Stomach (tissue), 9 donors: Measurements from ENCODE around the gene HMOX2. TPM values are rescaled to one million over a fixed set of nuclear protein-coding genes. Genes with fewer than 3 reads are reported as not detected.

Experiments used
- DNase-seq, 2 donors: peaks; one replicate each; pipeline versions ENCODE4 v3.0.0 to v3.0.0-alpha.2; 2013 to 2019
- H3K27ac ChIP-seq, 5 donors: fragments of 200-600 bp in 4 of 5; sonication (generic) in 4 of 5; one replicate each; pipeline ENCODE4 v1.5.1; 2013 to 2019; ENCODE audit warnings: mild to moderate bottlenecking in 1 of 5, moderate library complexity in 1 of 5
- H3K27me3 ChIP-seq, 3 donors: fragments of 200-600 bp; sonication (generic); one replicate each; pipeline ENCODE4 v1.5.1; 2017 to 2019; ENCODE audit warnings: mixed run types in 1 of 3
- H3K36me3 ChIP-seq, 4 donors: fragments of 200-600 bp; sonication (generic); 1 replicate in 3 of 4; 2 replicates in 1 of 4; pipeline ENCODE4 v1.5.1; 2016 to 2019
- H3K4me1 ChIP-seq, 4 donors: fragments of 200-600 bp; sonication (generic); one replicate each; pipeline ENCODE4 v1.5.1; 2016 to 2019
- H3K4me3 ChIP-seq, 4 donors: fragments of 200-600 bp; sonication (generic) in 3 of 4; one replicate each; pipeline ENCODE4 v1.5.1; 2016 to 2019; ENCODE audit warnings: mild to moderate bottlenecking in 1 of 4
- H3K9me3 ChIP-seq, 4 donors: fragments of 200-600 bp; sonication (generic); one replicate each; pipeline ENCODE4 v1.5.1; 2016 to 2019
- CTCF ChIP-seq, 7 experiments: fragments of 450-650 bp in 4 of 7; fragments of 200-600 bp in 3 of 7; sonication (generic) in 3 of 7; IDR thresholded peaks; one replicate each; pipeline ENCODE4 v1.5.1; 2016 to 2019; ENCODE audit warnings: antibody characterized with exemption in 7 of 7, control low read depth in 2 of 7, mild to moderate bottlenecking in 1 of 7
- EP300 ChIP-seq: sonication (generic); formaldehyde crosslinking; IDR thresholded peaks from one replicate; pipeline ENCODE4 v1.6.1; 2017; ENCODE audit warnings: antibody characterized with exemption
- POLR2A ChIP-seq, 4 donors: fragments of 450-650 bp; IDR thresholded peaks; one replicate each; pipeline ENCODE4 v1.6.1; 2016; ENCODE audit warnings: antibody characterized with exemption in 4 of 4, control low read depth in 2 of 4, mild to moderate bottlenecking in 1 of 4, moderate library complexity in 1 of 4
- POLR2AphosphoS5 ChIP-seq, 3 donors: sonication (generic); formaldehyde crosslinking; IDR thresholded peaks; one replicate each; pipeline ENCODE4 v1.6.1; 2016; ENCODE audit warnings: antibody characterized with exemption in 3 of 3
- WGBS, 5 donors: extraction: QIAGEN DNeasy Blood & Tissue Kit in 3 of 5; methylation state at CpG; one replicate each; pipeline versions ENCODE4 v1.1.5 to v1.1.7; 2013 to 2018; 5-methylcytosine and 5-hydroxymethylcytosine counted together
- intact Hi-C: fragments of 100-400 bp; cut with DNase I; formaldehyde crosslinking; loops from one replicate; pipeline ENCODE4 v1.15.1; 2023; ENCODE audit warnings: low total_unique reads
- polyA plus RNA-seq, 3 donors: library from polyadenylated mRNA; stranded (reverse); fragments of 200-250 nt; gene quantifications; one replicate each; pipeline ENCODE4 v1.2.3, GENCODE V29; 2013
- total RNA-seq, 5 donors: library from RNA; depleted of rRNA; stranded (reverse); fragments of >200 nt; gene quantifications; one replicate each; pipeline versions ENCODE4 v1.1.0 to v1.2.3, GENCODE V29; 2014 to 2016
- donor health status: healthy with polysubstance abuse.
- donor health status: Bipolar disorder and iron deficiency.
- donor health status: healthy.

Gene HMOX2
- total and polyA plus RNA-seq, 8 donors, result 6.4 to 175 (median 70.2) TPM

DNA sequence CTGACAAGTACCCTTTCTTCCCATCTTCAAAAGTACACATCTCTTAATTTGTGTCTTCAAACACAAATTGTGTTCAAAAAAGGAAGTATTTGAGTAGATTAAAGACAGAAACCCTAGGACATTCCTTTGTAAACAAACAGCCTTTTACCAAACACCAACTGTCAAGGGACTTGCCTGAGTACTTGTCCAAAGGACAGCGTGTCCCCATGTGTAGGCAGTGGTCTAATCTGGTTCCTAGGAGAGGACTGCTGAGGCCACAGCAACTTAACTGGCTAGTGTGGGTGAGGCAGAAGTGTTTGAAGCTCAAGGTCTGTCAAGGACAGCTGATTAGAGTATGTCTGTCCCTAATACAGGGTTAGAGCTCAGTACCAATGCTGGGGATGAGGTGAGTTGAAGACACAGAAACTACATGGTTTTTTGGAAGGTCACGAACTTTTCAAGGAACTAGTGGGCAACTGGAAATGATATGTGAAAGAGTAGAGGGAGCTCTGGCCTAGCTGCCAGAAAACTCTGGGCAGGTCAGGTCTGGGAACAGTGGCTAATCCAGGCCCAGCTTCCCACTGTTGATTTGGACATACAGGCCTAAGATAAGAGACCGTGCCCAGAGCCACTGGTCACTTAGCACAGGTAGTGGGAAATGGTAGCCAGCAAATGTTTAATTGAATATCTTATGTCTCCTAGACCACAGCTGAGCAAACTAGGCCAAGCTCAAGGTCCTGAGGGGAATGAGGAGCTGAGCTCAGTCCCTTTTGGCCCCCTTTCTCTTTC, 10.1 kb downstream of the HMOX2 start:
- Histone ChIP-seq H3K27ac (peak overlapping the region; percentile 74 to 86 (median 80)), H3K36me3 (peaks cover 10 to 61% (median 43%) of the 10 kb centered on the region in 4 donors), H3K4me3 (no peak overlapping the region), H3K27me3 (no peaks in the 10 kb centered on the region), H3K9me3 (no peaks in the 10 kb centered on the region), H3K4me1 (peaks cover 54 to 80% (median 65%) of the 10 kb centered on the region in 4 donors)
- intact Hi-C loops, result no loop called here
- TF ChIP-seq POLR2AphosphoS5 (IDR thresholded peaks at IDR 0.05) (peak in 2 of 3 donors; percentile 45 to 66), CTCF (IDR thresholded peaks at IDR 0.05) (no peak)
- 37 to 80% (median 59%) methylated on average over 3 of the region's 3 CpGs for WGBS, 5 donors
- DNase-seq, result peak in 1 of 2 donors; percentile 71

DNA sequence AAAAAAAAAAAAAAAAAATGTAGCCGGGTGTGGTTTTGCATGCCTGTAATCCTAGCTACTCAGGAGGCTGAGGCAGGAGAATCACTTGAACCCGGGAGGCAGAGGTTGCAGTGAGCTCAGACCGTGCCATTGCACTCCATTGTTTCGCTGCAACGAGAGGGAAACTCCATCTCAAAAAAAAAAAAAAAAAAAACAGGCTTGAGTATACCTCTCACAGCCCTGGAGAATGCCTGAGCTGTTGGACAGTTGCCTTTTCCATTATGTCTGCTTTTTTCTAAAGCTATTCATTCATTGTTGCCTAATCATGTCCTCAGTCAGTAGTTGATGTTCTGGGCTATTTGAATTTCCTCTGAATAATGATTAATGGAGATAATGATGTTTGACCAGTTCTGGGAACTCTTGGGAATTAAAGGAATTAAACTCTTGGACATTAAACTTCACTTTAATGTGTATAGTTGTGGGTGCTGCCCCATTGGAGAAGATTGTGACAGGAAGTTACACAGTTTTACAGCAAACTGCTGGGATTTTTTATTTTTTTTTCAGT, 11.8 kb downstream of the HMOX2 start:
- peak overlapping the region in 1 of 4 donors; percentile 22 for H3K4me3 ChIP-seq
- no peaks in the 10 kb centered on the region for H3K27me3 ChIP-seq
- H3K4me1 ChIP-seq, result peaks cover 43 to 72% (median 56%) of the 10 kb centered on the region in 4 donors
- TF ChIP-seq POLR2AphosphoS5 (IDR thresholded peaks at IDR 0.05), result peak in 1 of 3 donors; percentile 13
- no peak for TF ChIP-seq EP300
- intact Hi-C loops, result no loop called here
- 8 to 41% (median 30%) methylated on average over 5 of the region's 5 CpGs for WGBS, 5 donors
- peak in 1 of 2 donors; percentile 42 for DNase-seq
- H3K9me3 ChIP-seq, result no peaks in the 10 kb centered on the region
- H3K27ac ChIP-seq, result peak overlapping the region; percentile 74 to 86 (median 80)
- H3K36me3 ChIP-seq, result peaks cover 10 to 62% (median 46%) of the 10 kb centered on the region in 4 donors

DNA sequence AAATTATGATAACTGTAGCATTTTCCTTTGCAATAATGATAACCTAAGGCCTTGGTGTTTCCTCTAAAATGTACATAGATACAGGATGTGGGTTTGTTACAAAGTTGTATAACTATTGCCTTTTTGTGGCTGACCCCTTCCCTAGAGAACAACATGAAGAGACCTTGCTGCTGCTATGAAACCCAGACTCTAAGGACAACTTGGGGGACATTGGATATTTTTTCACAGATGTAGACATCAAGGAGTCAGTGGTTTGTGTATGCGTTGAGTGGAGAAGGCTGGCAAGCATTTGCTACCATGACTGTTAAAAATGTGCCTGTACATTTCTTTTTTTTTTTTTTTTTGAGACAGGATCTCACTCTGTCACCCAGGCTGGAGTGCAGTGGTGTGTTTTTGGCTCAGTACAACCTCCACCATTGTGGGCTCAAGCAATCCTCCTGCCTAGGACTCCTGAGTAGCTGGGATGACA, 12.3 kb downstream of the HMOX2 start:
- DNase-seq, result no peak
- Histone ChIP-seq H3K9me3 (no peaks in the 10 kb centered on the region), H3K27ac (peak overlapping the region; percentile 66 to 85 (median 77)), H3K4me3 (no peak overlapping the region), H3K36me3 (peaks cover 9 to 58% (median 47%) of the 10 kb centered on the region in 4 donors), H3K4me1 (peaks cover 44 to 77% (median 61%) of the 10 kb centered on the region in 4 donors), H3K27me3 (no peaks in the 10 kb centered on the region)
- WGBS, 5 donors, result 24 to 71% (median 54%) methylated on average over 1 of the region's 1 CpG
- intact Hi-C loops, result no loop called here
- TF ChIP-seq EP300 (no peak), CTCF (IDR thresholded peaks at IDR 0.05) (no peak), POLR2A (IDR thresholded peaks at IDR 0.05) (no peak), POLR2AphosphoS5 (IDR thresholded peaks at IDR 0.05) (no peak)

GRCh38 chr16:4489030-4489429, 12.8 kb downstream of the HMOX2 start:
- H3K27ac ChIP-seq, result peak overlapping the region; percentile 66 to 85 (median 77)
- H3K9me3 ChIP-seq, result no peaks in the 10 kb centered on the region
- no peak for DNase-seq
- 79 to 91% (median 84%) methylated on average over 5 of the region's 5 CpGs for WGBS, 5 donors
- no peak overlapping the region for H3K4me3 ChIP-seq
- H3K27me3 ChIP-seq, result no peaks in the 10 kb centered on the region
- peaks cover 6 to 53% (median 44%) of the 10 kb centered on the region in 4 donors for H3K36me3 ChIP-seq
- intact Hi-C loops, result no loop called here
- TF ChIP-seq CTCF (IDR thresholded peaks at IDR 0.05) (no peak), POLR2A (IDR thresholded peaks at IDR 0.05) (no peak), EP300 (no peak), POLR2AphosphoS5 (IDR thresholded peaks at IDR 0.05) (no peak)
- H3K4me1 ChIP-seq, result peaks cover 47 to 82% (median 63%) of the 10 kb centered on the region in 4 donors
